ENCODE results near the gene MEF2D.

MEF2D gene

DNA sequence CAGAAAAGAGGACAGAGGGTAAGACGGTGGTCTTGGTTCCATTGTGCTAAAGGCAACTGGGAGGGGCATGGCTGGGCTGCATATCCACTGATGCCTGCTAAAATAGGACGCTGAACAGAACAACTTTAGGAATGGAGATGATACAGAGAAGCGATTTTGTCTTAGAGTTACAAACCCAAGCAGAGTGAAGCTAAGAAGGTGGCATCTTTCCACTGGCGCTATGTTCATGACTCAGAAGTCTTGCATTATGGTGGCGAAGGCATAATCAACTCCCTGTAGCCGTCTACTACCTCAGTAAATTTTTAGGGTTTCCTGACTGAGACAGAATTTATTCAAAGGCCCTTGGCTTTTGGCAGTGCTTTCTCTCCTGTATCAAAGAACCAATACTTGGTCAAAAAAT, 57.3 kb downstream of the MEF2D start:
- FAIRE-seq: no peak
- DNase-seq (ENCODE audit: insufficient read length, low spot score): no peak
- TF ChIP-seq, protein P1, sequence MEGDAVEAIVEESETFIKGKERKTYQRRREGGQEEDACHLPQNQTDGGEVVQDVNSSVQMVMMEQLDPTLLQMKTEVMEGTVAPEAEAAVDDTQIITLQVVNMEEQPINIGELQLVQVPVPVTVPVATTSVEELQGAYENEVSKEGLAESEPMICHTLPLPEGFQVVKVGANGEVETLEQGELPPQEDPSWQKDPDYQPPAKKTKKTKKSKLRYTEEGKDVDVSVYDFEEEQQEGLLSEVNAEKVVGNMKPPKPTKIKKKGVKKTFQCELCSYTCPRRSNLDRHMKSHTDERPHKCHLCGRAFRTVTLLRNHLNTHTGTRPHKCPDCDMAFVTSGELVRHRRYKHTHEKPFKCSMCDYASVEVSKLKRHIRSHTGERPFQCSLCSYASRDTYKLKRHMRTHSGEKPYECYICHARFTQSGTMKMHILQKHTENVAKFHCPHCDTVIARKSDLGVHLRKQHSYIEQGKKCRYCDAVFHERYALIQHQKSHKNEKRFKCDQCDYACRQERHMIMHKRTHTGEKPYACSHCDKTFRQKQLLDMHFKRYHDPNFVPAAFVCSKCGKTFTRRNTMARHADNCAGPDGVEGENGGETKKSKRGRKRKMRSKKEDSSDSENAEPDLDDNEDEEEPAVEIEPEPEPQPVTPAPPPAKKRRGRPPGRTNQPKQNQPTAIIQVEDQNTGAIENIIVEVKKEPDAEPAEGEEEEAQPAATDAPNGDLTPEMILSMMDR (IDR thresholded peaks at IDR 0.05; ENCODE audit: insufficient read depth, missing control alignments): no peak

DNA sequence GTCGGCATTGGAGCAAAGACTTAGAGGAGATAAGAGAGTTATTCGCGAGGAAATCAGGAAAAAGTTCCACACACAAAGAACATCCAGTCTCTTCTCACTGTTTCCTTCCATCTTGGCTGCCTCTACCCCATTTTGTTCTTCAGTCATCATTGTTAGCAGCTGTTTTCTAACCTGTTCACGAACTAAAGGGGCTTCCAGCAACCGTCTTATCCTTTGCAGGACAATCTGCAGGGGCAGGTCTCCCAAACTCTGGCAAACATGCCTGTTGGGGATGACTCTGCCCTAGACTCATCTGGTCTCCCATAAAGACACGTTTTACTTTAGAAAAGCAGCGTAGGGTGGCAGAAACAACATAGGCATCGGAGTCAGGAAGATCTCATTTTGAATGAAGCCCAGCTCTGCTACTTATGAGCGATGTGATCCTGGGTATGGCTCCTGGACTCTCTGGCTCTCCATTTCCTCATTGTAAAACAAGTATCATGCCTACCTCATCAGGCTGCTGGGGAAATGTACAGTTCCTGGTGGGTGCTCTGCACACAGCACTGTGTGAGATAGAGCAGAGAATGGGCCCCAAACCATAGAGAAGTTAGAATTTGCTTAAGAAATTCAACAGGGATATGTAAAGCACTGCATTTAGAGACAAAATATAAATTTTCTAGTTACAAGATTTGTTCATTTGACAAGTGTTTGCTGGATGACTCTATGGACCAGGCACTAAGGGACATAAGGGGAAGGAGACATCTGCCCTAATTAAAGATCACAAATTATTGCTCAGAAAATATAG, 59.7 kb downstream of the MEF2D start:
- no peak for DNase-seq (ENCODE audit: insufficient read length, low spot score)
- TF ChIP-seq, protein P1 (IDR thresholded peaks at IDR 0.05; ENCODE audit: insufficient read depth, missing control alignments): no peak
- FAIRE-seq: no peak

DNA sequence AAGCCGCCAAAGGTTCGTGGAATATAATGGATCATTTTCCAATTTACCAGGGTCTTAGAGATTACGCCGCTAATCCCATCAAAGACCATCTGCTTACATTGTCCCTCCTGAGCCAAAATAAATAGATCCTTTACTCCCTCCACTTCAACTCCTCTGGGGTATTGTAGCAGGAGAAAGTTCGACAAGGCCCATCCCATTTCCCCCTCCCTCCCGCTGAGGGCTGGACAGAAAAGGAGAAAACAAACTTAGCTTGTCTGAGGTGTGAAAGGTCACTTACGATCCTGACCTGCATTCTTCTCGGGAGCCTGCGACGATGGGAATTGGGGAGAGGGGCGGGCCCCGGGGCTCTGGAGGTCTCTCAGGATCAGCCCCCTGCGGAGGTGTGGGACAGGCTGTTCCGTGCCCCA, 60.8 kb downstream of the MEF2D start:
- DNase-seq (ENCODE audit: insufficient read length, low spot score): no peak
- TF ChIP-seq, protein P1 (IDR thresholded peaks at IDR 0.05; ENCODE audit: insufficient read depth, missing control alignments): no peak
- FAIRE-seq: peak; percentile 92

DNA sequence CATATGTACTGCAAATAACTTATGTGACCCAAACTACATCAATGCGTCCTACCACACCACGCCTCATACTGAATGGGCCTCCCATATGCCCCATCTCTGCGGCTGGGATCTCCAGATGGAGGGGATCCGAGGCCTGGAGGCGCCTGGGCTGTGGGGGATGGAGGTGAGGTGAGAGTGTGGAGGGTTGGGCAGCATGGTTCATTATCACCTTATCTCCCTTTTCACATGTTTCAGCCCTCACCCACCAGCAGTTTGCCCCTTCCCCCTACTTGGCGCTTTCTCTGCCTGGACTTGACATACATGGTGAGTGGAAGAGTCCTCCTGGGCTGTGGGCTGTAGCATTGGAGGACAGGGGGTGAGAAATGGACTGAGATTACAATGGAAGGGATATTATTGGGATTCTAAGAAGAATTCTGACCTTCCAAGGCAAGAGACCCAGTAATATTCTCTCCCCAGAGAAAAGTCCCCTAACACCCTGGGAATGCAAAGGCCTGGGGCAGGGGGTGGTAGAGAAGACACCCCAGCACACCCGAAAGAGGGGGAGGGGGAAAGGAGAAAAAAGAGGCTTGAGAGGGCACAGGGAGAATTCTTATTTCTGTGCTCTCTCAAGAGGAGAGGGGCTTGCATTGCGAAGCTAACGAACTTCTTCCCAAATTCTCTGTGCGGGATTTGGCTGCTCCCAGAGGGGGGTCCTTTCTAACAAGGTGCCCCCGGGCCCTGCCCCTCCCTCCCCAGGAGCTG, 61.4 kb downstream of the MEF2D start:
- peak; percentile 25 for FAIRE-seq
- TF ChIP-seq, protein P1 (IDR thresholded peaks at IDR 0.05; ENCODE audit: insufficient read depth, missing control alignments): no peak

DNA sequence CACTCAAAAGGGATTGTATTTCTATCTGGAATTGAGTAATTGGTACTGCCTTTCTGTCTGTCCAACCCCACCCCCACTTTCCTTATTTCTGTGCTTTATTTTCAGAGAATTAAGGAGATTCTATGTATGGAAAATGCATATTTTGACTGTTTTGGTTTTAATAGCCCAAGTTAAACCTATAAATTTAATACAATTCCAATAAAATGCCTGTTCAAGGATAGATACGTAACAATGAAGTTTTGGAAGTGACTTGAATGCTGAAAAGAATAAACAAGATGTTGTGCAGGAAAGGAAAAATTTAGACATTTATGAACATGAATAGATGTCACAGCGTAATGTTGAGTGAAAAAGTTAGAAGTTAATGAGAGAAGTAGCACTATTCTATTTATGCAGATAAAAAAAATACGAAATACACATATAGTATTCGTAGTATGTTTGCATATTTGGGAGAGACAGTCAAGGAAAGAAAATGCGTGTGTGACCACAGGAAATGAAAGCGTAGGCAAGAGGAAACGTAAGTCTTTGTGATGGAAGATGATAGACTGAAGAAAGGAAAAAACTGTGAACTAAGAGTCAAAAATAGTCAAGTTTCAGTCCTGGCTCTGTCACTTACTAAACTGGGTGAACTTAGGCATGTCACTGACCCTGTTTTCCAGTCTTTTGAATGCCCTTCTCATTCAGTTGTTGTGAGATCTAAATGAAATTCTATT, 62.1 kb downstream of the MEF2D start:
- DNase-seq (ENCODE audit: insufficient read length, low spot score): no peak
- peak; percentile 6 for FAIRE-seq
- TF ChIP-seq, protein P1 (IDR thresholded peaks at IDR 0.05; ENCODE audit: insufficient read depth, missing control alignments): no peak

More for the DNA sequence above, 61.4 kb downstream of the MEF2D start:
- no peak for DNase-seq (ENCODE audit: insufficient read length, low spot score)

DNA sequence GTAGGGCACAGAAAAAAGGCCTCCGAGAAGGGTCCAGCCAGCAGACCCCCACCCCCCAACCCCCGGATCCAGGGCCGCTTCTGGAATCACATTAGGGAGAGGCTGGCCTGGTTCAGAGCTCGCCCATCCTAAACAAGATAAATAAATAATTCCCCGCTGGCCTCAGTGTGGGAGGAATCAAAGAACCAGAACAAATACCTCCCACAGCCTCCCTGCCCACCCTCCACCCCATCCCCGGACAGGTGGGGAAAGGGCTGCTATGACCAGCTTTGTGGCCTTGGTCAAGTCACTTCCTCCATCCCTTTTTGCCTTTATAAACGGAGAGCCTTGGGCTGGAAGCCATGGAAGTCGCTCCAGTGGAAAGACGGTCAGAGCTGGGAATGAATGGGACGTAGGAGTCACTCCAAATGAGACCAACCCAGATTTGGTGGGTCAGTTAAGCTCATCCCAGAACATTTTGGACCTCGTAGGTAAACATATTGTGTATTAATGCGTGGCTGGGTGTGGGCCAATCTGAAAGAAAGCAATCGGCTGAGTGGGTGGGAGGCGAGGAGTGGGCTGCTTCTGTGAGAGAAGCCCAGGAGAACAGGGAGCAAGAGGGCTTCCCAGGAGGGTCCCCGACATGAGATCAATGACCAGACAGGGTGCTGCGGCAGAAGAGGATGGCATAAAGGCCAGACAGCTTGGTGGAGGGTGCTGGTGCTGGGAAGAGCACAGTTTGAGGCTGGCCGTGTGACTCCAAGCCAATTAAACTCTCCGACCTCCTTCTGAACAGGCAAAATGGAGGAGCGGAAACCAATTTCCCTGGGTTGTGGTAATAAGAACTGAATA, 63.3 kb downstream of the MEF2D start:
- TF ChIP-seq, protein P1 (IDR thresholded peaks at IDR 0.05; ENCODE audit: insufficient read depth, missing control alignments): no peak
- DNase-seq (ENCODE audit: insufficient read length, low spot score) (no peak), FAIRE-seq (no peak)
